T-helper 2 cell treated with Interferon-gamma antibody and Interleukin-4, amounts not matched to agents 5 μg/mL and 100 μg/mL, for 36 hours (primary cell): ENCODE data around the gene SLC35F4.
A peak's percentile ranks its signal among the peaks of the same experiment; 100 is the strongest.

Source experiments
- DNase-seq: peaks from one replicate; pipeline ENCODE4 v3.0.0; 2021; ENCODE audit warnings: low spot score
- H3K27ac Mint-ChIP-seq: one replicate; pipeline ENCODE4 v1.8.0; 2021; ENCODE audit warnings: mild to moderate bottlenecking, mixed read lengths
- H3K27me3 Mint-ChIP-seq: one replicate; pipeline ENCODE4 v1.8.0; 2021; ENCODE audit warnings: low read depth, mixed read lengths
- H3K36me3 Mint-ChIP-seq: one replicate; pipeline ENCODE4 v1.8.0; 2021; ENCODE audit warnings: low read depth, mixed read lengths
- H3K4me1 Mint-ChIP-seq: one replicate; pipeline ENCODE4 v1.8.0; 2021; ENCODE audit warnings: low read depth, mixed read lengths
- H3K4me3 Mint-ChIP-seq: one replicate; pipeline ENCODE4 v1.8.0; 2022; ENCODE audit warnings: mild to moderate bottlenecking, moderate library complexity, mixed read lengths
- H3K9me3 Mint-ChIP-seq: one replicate; pipeline ENCODE4 v1.8.0; 2021; ENCODE audit warnings: mixed read lengths

SLC35F4 gene

DNA sequence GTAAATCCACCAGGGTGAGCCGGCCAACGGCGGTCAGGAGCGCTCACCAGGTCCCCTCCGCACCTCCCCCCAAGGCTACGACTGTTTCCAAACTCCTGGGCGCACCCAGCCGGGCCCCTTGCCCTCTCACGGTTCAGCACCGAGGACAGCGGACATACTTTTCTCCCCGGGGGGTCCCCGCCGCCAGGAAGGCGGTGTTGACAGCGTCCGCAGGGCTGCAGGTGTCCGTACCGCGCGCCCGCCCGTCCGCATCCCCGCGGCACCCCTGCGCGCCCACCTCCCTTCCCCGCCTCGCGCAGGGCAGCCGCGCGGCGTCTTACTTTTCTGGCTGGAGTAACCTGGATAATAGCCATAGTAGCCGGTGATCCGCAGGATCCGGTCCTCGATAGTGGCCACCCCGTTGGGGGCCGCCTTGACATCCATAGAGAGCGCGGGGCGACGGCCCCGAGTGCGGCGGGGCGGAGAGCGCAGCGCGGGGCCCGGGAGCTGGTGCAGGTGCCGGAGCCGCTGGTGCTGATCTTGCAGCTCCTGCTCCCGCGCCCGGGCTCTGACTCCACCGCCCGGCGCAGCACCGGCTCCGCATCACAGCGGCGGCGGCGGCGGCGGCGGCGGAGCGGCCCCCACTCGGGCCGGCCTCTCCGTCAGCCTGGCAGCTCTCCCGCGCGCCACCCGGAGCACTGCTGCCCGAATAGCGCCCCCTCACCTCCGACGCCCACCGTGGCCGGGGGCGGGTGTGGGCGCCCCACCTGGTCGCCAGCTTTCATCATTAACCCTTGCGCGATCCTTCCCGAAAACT, at the start of gene SLC35F4:
TSS of gene SLC35F4 (minus strand) at position 690 of the 796 bp plus-strand sequence.
- H3K4me1 Mint-ChIP-seq: no peaks in the 10 kb centered on the region
- H3K9me3 Mint-ChIP-seq: no peaks in the 10 kb centered on the region
- H3K36me3 Mint-ChIP-seq: no peaks in the 10 kb centered on the region
- no peak for DNase-seq
- H3K4me3 Mint-ChIP-seq: no peak within 1 kb of the TSS
- no peak within 1 kb of the TSS for H3K27ac Mint-ChIP-seq
- peaks cover 24% of the 10 kb centered on the region for H3K27me3 Mint-ChIP-seq

DNA sequence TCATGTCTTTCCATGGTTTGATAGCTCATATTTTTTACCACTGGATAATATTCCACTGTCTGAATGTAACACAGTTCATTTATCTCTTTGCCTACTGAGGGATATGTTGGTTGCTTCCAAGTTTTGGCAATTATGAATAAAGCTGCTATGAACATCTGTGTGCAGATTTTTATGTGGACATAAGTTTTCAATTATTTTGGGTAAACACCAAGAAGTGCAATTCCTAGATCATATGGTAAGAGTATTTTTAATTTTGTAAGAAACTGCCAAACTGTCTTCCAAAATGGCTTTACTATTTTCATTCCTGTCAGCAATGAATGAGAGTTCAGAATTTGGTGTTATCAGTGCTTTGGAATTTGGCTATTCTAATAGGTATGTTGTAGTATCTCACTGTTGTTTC, 43.7 kb upstream of the SLC35F4 start:
- Mint-ChIP-seq H3K27me3 (no peaks in the 10 kb centered on the region), H3K27ac (no peak overlapping the region), H3K36me3 (no peaks in the 10 kb centered on the region), H3K9me3 (no peaks in the 10 kb centered on the region), H3K4me1 (no peaks in the 10 kb centered on the region), H3K4me3 (no peak overlapping the region)
- no peak for DNase-seq

DNA sequence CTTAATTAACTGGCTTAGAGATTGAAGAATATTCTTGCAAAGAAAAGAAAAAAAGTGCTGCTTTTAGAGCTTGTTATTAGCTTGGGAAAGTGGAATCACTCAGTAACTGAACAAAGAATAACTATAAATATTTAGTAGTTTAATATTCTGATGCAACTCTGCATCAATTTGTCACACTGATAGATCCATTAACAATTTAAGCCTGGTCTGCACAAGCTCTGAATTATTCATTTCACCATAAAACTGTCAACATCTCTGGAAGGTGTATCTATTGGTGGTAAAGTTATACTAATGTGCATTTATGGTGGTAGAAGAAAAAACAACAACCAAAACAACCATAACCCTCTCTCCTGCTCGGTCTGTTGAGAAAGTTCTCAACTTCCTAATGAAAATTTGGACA, 38.1 kb upstream of the SLC35F4 start:
- Mint-ChIP-seq H3K9me3 (peaks cover 6% of the 10 kb centered on the region), H3K4me1 (no peaks in the 10 kb centered on the region), H3K36me3 (no peaks in the 10 kb centered on the region), H3K4me3 (no peak overlapping the region), H3K27ac (no peak overlapping the region), H3K27me3 (no peaks in the 10 kb centered on the region)
- DNase-seq: no peak

DNA sequence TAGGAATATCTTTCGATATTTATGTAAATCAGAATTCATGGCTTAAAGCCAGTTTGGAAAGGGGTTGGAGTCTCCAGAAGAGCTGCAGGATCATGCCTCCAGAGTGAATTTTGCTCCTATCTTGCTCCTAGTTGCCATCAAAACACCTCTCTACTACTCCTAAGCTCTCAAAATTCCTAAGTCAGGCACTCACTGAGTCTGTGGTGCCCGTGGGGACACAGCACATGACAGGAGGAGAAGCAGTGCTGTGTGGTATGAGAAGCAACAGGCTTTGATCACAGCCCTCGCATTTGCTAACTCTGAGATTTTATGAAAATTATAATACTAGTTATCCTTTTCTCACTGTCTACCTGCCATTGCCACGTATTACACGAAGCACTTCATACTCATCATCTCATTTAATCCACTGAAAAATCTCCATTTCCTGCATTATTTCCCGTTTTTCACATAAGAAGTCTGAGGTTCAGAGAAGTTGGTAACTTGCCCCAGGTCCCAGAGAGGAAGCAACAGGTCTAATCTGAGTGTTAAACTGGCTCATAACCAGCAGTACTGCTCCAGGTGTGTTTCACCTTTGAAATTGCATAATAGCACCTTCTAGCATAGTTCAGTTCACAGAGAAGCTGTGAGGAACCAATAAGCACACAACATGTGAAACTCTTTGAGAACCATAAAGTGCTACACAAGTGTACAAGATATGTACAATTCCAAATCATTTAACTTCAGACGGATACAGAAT, 33.1 kb upstream of the SLC35F4 start:
- DNase-seq: no peak

DNA sequence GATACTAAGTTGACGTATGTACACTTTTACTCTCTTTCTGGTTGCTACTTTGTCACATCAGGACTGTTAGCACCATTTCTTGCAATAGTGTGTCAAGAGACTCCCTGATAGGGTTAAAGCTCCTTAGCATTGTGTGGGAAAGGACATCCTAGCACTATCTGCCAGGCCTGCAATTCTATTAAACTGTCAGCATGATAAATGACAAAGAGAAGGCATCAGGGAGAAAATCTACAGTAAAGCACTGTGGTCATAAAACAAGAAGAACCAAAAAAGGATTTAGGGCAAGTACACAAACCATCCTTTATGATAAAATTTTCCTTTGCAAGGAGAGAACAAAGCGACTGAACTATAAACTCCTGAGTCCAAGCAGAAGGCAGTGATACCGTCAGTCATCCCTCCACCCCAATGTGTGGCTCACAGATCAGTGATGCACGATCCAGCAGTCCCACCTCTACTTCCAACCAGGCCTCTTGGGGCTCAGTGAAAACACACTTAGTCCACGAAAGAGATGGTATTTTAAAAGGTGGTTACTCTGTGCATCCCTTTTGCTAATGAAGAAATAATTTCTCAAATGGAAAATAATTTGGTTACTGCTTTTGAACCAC, 31.4 kb upstream of the SLC35F4 start:
- no peak overlapping the region for H3K27ac Mint-ChIP-seq
- H3K36me3 Mint-ChIP-seq: no peaks in the 10 kb centered on the region
- H3K27me3 Mint-ChIP-seq: no peaks in the 10 kb centered on the region

More for the DNA sequence above, 33.1 kb upstream of the SLC35F4 start:
- H3K27me3 Mint-ChIP-seq: no peaks in the 10 kb centered on the region
- no peak overlapping the region for H3K27ac Mint-ChIP-seq
- no peaks in the 10 kb centered on the region for H3K4me1 Mint-ChIP-seq
- no peaks in the 10 kb centered on the region for H3K36me3 Mint-ChIP-seq
- H3K4me3 Mint-ChIP-seq: no peak overlapping the region
- H3K9me3 Mint-ChIP-seq: peaks cover 6% of the 10 kb centered on the region

DNA sequence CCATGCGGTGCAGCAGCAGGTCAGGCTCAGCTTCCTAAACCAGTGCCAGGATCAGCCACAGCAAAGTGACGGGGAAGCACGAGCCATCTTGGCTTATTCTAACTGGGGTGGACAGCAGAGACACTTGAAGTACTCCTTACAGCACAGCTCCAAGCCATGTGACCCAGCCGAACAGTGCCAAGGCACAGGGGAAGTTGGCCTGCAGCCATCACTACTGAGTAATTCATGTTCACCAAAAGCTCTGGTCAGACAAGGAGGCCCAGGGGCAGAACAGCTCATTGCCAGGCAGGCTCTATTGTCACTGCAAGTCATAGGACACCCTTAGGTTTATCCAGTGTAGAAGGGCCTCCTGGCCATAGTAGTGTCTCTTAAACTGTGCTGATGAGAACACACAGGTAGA, 23.4 kb upstream of the SLC35F4 start:
- no peak for DNase-seq
- Mint-ChIP-seq H3K36me3 (no peaks in the 10 kb centered on the region), H3K9me3 (no peaks in the 10 kb centered on the region), H3K4me1 (no peaks in the 10 kb centered on the region), H3K27ac (no peak overlapping the region), H3K27me3 (no peaks in the 10 kb centered on the region), H3K4me3 (no peak overlapping the region)

More for the DNA sequence above, 31.4 kb upstream of the SLC35F4 start:
- DNase-seq: no peak
- no peaks in the 10 kb centered on the region for H3K4me1 Mint-ChIP-seq
- no peak overlapping the region for H3K4me3 Mint-ChIP-seq
- peaks cover 6% of the 10 kb centered on the region for H3K9me3 Mint-ChIP-seq

DNA sequence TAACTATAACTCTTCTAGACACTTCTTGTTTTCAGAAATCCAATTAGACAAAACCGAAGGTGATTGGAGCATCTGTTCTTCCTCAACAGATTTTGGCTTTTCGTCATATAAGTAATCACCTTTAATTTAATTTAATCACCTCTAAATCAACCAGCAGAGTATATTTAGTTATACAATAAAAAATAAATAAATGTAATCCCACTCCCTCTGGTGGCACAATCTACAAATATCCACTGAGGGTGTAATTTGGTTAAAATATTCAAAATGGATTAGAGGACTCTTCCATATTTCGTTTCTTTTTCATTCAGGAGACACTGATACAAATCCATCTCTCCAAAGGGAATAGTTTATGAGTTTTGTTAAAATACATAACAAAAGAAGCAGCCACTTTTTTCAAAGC, 18.3 kb upstream of the SLC35F4 start:
- no peak overlapping the region for H3K27ac Mint-ChIP-seq
- no peaks in the 10 kb centered on the region for H3K9me3 Mint-ChIP-seq
- no peaks in the 10 kb centered on the region for H3K36me3 Mint-ChIP-seq
- no peak overlapping the region for H3K4me3 Mint-ChIP-seq
- no peak for DNase-seq
- no peaks in the 10 kb centered on the region for H3K4me1 Mint-ChIP-seq
- no peaks in the 10 kb centered on the region for H3K27me3 Mint-ChIP-seq

DNA sequence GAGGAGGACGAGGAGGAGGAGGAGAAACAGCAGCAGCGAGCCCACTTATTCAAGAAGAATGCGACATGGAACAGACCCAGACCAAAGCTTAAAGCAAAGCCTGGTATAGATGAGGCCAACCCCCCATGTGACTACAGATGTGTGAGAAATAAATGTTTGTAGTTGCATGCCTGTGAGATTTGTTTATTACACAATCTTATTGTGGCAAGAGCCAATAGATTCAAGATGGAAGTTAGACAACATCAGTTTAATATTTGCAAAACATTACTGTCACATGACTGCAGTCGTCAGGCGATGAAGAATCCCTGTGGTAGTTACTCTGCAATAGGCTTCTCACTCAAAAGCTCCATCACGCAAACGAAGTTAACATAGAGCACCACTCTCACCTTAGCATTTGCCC, 17.2 kb upstream of the SLC35F4 start:
- no peak overlapping the region for H3K4me3 Mint-ChIP-seq

DNA sequence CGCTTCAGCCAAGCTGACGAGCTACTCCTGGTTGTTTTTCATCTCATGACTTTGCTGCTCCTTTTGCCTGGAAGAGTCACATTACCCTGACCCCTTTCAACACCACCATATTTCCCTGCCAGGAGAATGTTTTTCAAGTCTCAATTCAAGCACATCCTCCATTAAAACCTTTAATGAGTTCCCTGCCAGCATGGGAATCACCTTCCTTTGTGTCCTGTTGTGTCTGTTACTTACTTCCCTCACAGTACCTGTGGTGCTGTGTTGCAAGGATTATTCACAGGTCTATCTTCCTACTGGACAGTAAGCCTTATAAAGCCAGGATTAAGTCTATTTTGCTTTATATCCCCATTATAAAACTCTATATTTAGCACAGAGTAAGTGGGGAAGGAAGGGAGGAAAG, 13.6 kb upstream of the SLC35F4 start:
- Mint-ChIP-seq H3K27me3 (no peaks in the 10 kb centered on the region), H3K27ac (no peak overlapping the region), H3K4me1 (no peaks in the 10 kb centered on the region), H3K36me3 (no peaks in the 10 kb centered on the region), H3K9me3 (no peaks in the 10 kb centered on the region), H3K4me3 (no peak overlapping the region)
- DNase-seq: no peak

More for the DNA sequence above, 17.2 kb upstream of the SLC35F4 start:
- H3K9me3 Mint-ChIP-seq: no peaks in the 10 kb centered on the region
- H3K36me3 Mint-ChIP-seq: no peaks in the 10 kb centered on the region
- no peak for DNase-seq
- no peaks in the 10 kb centered on the region for H3K27me3 Mint-ChIP-seq
- H3K27ac Mint-ChIP-seq: no peak overlapping the region
- no peaks in the 10 kb centered on the region for H3K4me1 Mint-ChIP-seq

DNA sequence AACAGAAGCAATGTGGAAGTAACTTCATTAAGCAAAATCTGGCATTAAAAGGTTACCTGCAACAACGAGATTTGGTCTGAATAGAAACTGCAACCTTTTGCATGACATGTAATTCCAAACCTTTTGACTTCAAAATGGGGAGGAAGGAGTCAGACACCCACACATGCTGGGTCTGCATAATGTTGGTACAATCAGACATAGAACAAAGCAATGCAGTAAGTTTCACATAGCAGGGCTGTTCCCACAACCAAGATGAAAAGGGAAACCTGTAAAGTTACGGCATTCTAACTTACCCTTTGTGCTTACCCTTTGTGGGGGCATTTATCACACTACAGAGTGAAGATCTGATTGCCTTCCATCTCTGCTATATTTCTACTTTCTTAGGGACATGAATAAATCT, 10.1 kb upstream of the SLC35F4 start:
- Mint-ChIP-seq H3K9me3 (no peaks in the 10 kb centered on the region), H3K36me3 (no peaks in the 10 kb centered on the region), H3K4me3 (no peak overlapping the region), H3K27me3 (no peaks in the 10 kb centered on the region), H3K4me1 (no peaks in the 10 kb centered on the region), H3K27ac (no peak overlapping the region)
- DNase-seq: no peak

DNA sequence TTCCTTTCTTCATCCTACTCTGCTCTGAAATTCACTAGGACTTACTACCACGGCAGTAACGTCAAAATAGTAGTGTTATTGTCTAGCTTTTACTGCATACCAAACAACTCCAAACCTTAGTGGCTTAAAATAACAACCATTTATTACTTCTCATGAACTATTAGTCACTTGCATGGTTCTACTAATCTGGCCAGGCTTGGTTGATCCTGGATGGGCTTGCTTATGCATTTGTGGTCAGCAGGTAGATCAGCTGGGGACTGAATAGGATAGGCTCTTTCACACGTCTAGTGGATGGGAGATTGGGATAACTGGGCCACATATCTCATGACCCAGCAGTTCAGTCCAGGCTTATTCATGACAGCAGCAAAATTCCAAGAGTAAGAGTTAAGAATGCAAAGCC, 9.4 kb upstream of the SLC35F4 start:
- Mint-ChIP-seq H3K9me3 (no peaks in the 10 kb centered on the region), H3K27me3 (no peaks in the 10 kb centered on the region), H3K4me1 (no peaks in the 10 kb centered on the region), H3K4me3 (no peak overlapping the region), H3K27ac (no peak overlapping the region), H3K36me3 (no peaks in the 10 kb centered on the region)
- DNase-seq: no peak

DNA sequence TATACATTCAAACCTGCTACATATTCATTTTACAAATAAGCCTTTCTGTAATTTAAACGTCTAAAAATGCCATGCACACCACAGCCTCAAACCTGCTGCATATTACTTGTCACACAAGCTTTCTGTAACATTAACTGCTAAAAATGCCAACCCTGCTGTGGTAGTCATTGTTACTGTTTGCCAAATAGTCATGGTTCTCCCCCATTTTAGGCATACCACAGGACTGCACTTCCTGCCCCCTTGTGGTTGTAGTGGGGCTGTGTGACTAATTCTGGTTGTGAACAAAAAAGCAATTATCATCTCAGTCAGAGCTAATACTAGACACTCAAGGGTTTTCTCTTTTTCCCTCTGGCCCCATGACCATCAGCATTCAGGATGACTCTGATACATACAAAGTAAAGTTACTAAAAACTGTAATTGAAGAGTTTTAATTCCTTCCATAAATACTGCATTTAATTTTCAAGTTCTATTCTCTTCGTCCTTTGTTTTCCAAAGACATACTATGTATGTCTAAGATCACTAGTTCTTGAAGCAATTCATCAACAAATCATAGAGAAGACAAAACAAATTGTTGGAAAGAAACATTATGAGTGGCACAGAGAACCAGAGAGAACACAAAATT, 5.7 kb upstream of the SLC35F4 start:
- Mint-ChIP-seq H3K4me1 (no peaks in the 10 kb centered on the region), H3K27ac (no peak overlapping the region), H3K4me3 (no peak overlapping the region), H3K36me3 (no peaks in the 10 kb centered on the region), H3K9me3 (no peaks in the 10 kb centered on the region), H3K27me3 (peaks cover 5% of the 10 kb centered on the region)
- peak; percentile 10 for DNase-seq

DNA sequence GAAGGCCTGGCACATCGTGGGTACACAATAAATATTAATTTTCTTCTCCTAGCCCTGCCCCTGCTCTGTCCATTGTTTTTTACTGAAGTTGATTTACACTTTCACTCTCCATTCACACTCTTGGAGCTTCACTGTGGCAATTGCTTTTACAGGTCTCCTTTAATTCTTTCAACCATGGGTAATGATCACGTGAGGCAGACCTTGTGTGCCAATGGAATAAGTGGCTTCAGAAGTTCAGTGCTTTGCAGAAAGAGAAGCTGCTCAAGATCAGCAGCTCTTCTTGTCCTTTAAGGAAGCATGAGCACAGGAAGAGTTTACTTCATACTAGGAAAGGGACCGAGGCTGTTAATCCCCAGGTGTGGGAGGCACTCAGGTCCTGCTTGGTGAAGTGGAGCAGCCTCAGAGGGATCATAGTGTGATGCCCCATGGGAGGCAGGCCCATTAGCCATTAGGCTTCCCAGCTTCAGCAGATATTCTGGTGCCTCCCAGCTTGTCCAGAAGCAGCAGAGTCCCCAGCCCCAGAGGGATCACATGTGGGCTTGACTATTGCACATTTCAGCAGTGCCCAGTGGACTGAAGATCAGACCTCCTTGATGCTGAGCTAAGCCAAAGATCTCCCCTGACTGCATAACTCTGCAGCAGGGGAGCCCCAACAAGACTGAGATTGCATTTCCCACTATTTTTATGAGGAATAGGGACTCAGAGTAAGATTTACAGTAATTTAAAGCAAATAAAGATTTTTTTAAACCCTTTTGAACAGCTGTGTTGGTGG, 5.0 kb upstream of the SLC35F4 start:
- no peak for DNase-seq
- Mint-ChIP-seq H3K4me3 (no peak overlapping the region), H3K36me3 (no peaks in the 10 kb centered on the region), H3K27ac (no peak overlapping the region), H3K9me3 (no peaks in the 10 kb centered on the region), H3K4me1 (no peaks in the 10 kb centered on the region), H3K27me3 (peaks cover 11% of the 10 kb centered on the region)
